Spleen (tissue), 7 donors: ENCODE measurements around the gene TMEM131L.

Source experiments
- POLR2A ChIP-seq, 3 donors: fragments of 450-650 bp; IDR thresholded peaks; one replicate each; pipeline ENCODE4 v1.5.1; 2017; ENCODE audit warnings: antibody characterized with exemption in 3 of 3, mild to moderate bottlenecking in 1 of 3
- TF ChIP-seq, protein P1 (sequence below), 11 experiments: fragments of 200-600 bp in 7 of 11; fragments of 450-650 bp in 4 of 11; sonication (generic) in 4 of 11; IDR thresholded peaks in 8 of 11; conservative IDR thresholded peaks in 3 of 11; 1 replicate in 7 of 11; 2 replicates in 4 of 11; pipeline versions ENCODE4 v1.4.0 to v1.8.0; 2016 to 2021; ENCODE audit warnings: antibody characterized with exemption in 11 of 11, inconsistent platforms in 4 of 11, mild to moderate bottlenecking in 1 of 11
- donor health status: DM: no; HTN: no; CAD: no; lungs with moderate emphysema.
- donor health status: DM: no; HTN: no; CAD: no.
- donor health status: DM: no; HTN: no; CAD: no.

DNA sequence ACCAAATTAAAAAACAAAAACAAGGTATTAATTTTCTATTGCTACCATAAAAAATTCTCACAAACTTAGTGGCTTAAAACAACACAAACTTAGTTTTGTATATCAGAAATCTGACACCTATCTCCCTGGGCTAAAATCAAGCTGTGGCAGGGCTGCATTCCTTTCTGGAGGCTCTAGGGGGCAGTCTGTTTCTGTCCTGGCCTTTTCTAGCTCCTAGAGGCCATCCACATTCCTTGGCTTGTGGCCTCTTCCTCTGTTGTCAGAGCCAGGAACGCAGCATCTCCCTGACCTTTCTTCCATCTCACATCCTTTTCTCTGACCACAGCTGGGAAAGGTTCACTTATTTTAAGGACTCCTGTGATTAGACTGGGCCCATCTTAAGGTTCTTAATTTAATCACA, 179.0 kb downstream of the TMEM131L start:
- TF ChIP-seq, protein P1, sequence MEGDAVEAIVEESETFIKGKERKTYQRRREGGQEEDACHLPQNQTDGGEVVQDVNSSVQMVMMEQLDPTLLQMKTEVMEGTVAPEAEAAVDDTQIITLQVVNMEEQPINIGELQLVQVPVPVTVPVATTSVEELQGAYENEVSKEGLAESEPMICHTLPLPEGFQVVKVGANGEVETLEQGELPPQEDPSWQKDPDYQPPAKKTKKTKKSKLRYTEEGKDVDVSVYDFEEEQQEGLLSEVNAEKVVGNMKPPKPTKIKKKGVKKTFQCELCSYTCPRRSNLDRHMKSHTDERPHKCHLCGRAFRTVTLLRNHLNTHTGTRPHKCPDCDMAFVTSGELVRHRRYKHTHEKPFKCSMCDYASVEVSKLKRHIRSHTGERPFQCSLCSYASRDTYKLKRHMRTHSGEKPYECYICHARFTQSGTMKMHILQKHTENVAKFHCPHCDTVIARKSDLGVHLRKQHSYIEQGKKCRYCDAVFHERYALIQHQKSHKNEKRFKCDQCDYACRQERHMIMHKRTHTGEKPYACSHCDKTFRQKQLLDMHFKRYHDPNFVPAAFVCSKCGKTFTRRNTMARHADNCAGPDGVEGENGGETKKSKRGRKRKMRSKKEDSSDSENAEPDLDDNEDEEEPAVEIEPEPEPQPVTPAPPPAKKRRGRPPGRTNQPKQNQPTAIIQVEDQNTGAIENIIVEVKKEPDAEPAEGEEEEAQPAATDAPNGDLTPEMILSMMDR (IDR thresholded peaks at IDR 0.05 in 8 of 11, conservative IDR thresholded peaks at IDR 0.05 in 3 of 11): peak in 4 of 11 experiments; percentile 49 to 66 (median 58)
- TF ChIP-seq POLR2A (IDR thresholded peaks at IDR 0.05): no peak
